PC-9 (cell line): ENCODE data around the gene LSS.

Experiments
- CTCF ChIP-seq: fragments of 200-600 bp; sonication (generic); conservative IDR thresholded peaks from 2 replicates; pipeline ENCODE4 v1.6.1; 2017; ENCODE audit warnings: mixed run types, antibody characterized with exemption, mild to moderate bottlenecking, moderate library complexity
- EZH2 ChIP-seq: fragments of 200-600 bp; sonication (generic); IDR thresholded peaks from 2 replicates; pipeline ENCODE4 v1.8.0; 2017; ENCODE audit warnings: antibody characterized with exemption, low read depth

DNA sequence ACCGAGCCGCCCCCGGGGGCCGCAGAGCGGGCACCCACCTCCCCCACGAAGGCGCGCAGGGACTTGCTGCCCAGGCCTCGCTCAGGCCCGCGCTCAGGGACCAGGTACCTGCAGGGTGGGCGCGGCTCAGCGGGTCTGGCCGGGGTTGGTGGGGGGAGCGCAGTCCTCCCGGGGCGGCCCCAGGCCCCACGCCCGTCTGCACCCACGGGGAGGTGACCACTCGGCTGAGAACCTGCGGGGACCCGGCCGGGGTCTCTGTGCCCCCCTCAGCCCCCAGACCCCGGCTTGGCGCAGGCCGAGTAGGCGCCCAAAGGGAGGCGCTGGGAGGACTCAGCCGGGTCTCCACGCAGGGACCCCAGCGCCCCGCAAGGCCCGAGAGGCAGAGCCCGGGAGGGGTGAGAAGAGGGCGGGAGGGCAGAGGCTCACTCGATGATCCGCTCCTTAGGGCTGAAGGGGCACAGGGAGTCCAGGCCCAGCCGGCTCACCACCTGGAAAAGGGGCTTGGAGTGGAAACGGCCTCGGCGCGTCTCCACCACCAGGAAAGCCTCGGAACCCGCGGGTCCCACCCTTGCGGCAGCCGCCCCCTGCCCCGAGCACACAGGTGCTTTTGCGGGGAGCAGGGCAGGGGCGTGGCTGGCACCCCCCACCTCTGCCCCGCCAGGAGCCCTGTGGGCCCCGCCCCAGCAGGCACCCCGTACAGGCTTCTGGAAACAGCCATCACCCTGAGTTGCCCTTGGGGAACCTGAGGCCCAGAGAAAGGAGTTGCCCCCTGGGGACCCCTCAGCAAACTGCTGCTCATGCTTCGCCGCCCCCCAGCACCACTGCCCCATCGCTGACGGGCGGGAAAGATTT, 82.5 kb downstream of the LSS start:
- TF ChIP-seq CTCF (no peak), EZH2 (no peak)
